GM18526 (cell line): ENCODE data around the gene GNLY.

Experiments used
- POLR2A ChIP-seq: IDR thresholded peaks from 3 replicates; pipeline ENCODE4 v1.6.1; 2011; ENCODE audit not compliant: insufficient read length; ENCODE audit errors: extremely low read depth

Gene GNLY

GRCh38 chr2:85736456-85737355 is 42.5 kb downstream of the GNLY start:
- TF ChIP-seq POLR2A = no peak

- TF ChIP-seq POLR2A = no peak
Observed at GRCh38 chr2:85737481-85737880, 43.3 kb downstream of the GNLY start.

- no peak for TF ChIP-seq POLR2A
Observed at GRCh38 chr2:85737961-85738360, 43.8 kb downstream of the GNLY start.

- no peak for TF ChIP-seq POLR2A
Observed at GRCh38 chr2:85740193-85740592, 46.0 kb downstream of the GNLY start.

GRCh38 chr2:85741211-85741832 is 47.2 kb downstream of the GNLY start:
- no peak for TF ChIP-seq POLR2A

- TF ChIP-seq POLR2A = no peak
Observed at GRCh38 chr2:85741833-85742455, 47.8 kb downstream of the GNLY start.

GRCh38 chr2:85743304-85743978 is 49.3 kb downstream of the GNLY start:
- no peak for TF ChIP-seq POLR2A

- no peak for TF ChIP-seq POLR2A
Observed at GRCh38 chr2:85744055-85744454, 49.9 kb downstream of the GNLY start.

- no peak for TF ChIP-seq POLR2A
Observed at GRCh38 chr2:85744741-85745601, 50.8 kb downstream of the GNLY start.

- no peak for TF ChIP-seq POLR2A
Observed at GRCh38 chr2:85745619-85746018, 51.5 kb downstream of the GNLY start.

GRCh38 chr2:85746321-85747004 is 52.3 kb downstream of the GNLY start:
- TF ChIP-seq POLR2A = no peak

- TF ChIP-seq POLR2A = no peak
Observed at GRCh38 chr2:85747441-85747840, 53.3 kb downstream of the GNLY start.

- no peak for TF ChIP-seq POLR2A
Observed at GRCh38 chr2:85748039-85748734, 54.0 kb downstream of the GNLY start.
